Right lung (tissue), 5 donors: ENCODE measurements around the gene SP140. TPM values are rescaled to one million over a fixed set of nuclear protein-coding genes. Genes with fewer than 3 reads are reported as not detected.
"Not testable (repeated sequence)": the region's sequence is repeated elsewhere in the genome, so short reads cannot be mapped to it uniquely, and the experiment has no call there.

ENCODE experiments used
- DNase-seq, 2 donors: peaks; one replicate each; pipeline ENCODE4 v3.0.0-alpha.2; 2013
- polyA plus RNA-seq, 5 donors: library from polyadenylated mRNA; unstranded; fragments of 120-200 nt; gene quantifications; one replicate each; pipeline versions ENCODE4 v1.2.1 to v1.2.3, GENCODE V29; 2013; ENCODE audit warnings: inconsistent platforms in 1 of 5, low replicate concordance in 1 of 5; ENCODE audit not compliant: insufficient read length in 5 of 5, insufficient read depth in 1 of 5

Gene SP140
- polyA plus RNA-seq, 5 donors = 0.74 to 2.6 (median 1.1) TPM

DNA sequence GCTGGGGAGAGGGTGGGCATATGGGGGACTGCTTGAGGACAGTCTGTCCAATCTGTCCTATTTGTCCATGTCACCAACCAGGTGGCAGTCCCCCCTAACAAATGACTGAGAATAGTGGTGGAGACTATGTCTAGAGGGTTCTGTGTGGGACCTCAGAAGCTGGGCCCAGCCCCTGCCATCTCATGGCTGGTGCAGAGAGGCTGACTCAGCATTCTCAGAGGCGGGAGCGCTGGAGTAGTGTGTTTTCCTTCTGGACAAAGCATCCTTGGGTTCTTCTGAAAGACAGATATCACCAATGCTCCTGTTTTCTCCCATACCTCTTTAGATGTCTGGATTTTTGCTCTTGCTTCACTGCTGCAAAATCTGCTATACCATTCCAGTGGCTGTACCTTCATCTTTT lies 57.4 kb downstream of the SP140 start:
- DNase-seq = no peak

DNA sequence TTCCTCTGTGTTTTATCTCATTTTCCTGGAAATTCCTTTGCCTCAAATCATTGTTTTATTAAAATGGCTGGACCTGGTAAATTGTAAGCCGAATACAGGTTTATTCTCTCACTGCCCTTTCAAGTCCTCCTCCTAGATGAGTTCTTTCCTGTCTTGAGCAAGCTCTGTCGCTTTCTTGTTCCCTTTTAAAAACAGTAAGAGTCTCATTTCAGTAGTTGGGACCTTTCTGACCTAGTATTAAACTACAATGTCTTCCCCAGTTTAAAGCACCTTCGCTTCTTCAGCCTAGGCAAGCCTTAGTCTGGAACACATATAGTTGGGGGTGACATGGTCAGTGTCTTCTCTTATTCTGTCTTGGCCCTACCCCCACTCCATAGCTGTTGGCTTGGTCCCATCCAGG lies 60.5 kb downstream of the SP140 start:
- DNase-seq = no peak

DNA sequence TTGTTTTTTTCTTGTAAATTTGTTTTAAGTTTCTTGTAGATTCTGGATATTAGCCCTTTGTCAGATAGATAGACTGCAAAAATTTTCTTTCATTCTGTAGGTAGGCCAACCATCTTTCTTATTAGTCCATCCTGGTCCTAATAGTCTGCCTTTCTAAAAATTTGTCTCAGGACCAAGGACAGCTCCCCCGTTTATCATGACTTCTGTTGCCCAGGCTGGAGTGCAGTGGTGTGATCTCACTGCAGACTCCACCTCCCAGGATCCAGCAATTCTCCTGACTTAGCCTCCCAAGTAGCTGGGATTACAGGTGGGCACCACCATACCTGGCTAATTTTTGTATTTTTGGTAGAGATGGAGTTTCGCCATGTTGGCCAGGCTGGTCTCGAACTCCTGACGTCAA lies 63.8 kb downstream of the SP140 start:
- DNase-seq = peak; percentile 2 to 3

DNA sequence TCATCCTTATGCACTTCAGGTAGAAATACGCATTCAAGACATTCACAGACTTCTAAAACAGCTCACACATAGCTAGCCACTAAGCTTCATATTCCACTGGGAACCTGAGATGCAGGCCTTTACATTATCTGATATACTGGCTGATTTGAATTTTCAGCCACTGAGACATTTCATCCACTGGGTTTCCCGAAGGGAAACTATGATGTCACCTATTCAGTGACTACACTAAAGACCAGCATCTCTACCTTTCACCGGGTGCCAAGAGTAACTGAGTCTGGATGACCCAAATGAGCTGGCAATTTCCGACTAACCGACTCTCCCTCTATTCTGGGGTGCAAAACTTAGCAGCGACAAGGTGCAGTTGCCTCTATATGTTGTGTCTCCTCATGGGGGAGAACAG lies 69.7 kb downstream of the SP140 start:
- DNase-seq = no peak

DNA sequence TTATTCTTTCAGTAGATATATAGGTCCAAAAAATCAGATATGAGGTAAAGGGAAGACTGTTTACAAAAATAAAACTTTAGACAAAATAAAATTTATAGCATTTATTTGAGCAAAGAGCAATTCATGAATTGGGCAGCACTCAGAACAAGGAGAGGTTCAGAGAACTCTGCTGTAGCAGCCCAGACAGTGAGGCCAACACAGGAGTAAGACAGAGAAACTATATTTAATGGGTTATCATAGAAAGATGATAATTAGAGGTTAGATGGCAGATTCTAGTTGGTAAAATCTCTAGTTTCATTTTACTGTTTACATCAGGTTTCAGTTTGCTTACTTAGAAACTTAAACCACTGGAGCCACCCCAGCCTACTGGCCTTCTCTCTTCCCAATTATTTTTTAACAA lies 71.4 kb downstream of the SP140 start:
- DNase-seq = no peak

DNA sequence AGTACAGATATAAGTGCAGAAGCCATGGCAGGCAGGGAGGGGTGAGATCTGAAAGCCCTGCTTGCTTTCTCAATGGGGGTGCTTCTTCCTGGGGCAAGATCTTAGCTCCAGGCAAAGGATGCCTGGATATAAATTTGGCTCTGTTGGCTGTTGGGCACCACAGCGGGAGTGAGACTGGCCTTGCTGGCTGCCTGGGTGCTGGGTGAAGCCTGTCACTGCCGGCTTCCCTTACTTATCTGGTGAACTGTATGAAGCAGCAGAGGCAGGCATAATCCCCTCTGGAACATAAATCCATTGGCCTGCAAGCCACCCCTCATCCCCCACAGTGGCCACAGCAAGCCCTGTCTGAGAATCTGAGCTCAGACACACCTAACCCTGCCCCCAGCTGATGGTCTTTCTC lies 74.1 kb downstream of the SP140 start:
- no peak for DNase-seq

DNA sequence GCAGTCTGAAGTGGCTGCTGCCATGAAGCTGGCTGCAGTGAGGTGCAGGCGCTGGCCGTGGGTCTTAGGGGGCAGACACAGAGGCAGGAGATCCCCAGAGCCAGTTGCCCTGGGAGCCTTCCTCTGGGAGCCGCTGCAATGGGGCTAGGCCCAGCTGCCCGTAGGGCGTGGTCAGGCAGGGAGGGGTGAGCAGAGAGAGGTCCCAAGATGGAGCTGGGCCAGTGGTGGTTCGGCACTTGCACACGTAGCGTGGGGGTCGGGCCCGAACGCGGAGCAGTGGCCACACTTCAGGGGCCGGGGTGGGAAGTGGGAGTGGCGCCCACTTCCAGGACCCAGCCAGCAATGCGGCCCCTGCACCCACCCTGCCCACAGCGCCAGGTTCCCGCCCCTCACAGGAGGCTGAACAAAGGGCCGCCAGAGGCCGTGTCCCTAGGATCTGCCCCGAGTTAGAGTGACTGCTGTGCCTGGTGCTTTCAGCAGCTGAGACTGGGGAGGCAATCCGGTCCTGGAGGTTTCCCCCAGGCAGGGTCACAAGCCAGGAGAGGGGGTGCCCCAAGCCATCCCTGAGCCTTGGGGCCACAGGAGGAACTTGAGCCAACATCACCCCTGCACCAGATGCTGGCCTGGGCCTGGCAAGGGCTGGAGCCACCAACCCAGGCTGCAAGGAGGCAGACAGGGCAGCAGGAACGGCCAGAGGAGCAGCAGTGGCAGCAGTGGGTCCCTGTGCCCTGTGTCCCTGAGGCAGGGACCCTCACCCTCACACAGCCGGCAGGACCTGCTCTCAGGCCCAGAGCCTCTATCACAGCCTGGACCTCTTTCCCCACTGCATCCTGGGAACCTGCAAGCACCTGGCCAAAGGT lies 80.1 kb downstream of the SP140 start:
- DNase-seq = no peak

DNA sequence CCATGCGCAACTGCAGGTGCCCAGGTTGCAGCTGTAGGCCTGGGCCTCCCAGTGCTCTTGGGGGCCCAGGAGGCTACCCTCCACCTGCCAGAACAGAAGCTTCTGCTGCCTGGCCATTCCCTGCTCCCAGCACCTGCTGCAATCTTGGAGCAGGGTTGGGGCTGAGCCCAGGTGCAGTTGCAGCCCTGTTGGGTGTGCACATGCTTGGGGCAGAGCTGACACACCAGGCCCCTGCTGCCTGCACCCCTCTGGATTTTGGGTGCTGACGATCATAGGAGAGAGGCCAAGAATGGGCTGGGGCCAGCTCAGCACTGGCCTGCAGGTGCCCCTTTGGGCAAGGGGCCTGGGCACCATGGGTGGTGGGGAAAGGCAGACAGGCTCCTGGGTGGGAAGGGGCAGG lies 80.9 kb downstream of the SP140 start:
- no peak for DNase-seq

DNA sequence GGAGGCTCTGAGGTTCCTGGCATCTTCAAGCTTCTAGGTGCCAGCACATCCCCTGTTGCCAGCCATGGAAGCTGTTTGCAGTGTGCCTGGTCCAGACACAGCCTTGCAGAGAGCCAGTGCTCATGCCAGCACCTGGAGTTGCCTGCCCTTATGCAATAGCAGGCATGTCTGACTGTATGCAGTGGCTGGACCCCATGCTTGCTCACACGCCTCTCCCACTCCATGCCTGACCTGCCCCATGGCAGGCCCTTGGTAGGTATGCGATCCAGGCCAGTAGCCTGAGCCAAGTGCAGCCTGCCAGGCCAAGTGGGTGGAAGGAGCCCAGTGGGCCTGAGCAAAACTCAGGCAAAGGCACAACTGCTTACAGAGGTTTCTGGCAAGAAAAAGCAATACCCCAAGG lies 81.9 kb downstream of the SP140 start:
- DNase-seq = no peak

DNA sequence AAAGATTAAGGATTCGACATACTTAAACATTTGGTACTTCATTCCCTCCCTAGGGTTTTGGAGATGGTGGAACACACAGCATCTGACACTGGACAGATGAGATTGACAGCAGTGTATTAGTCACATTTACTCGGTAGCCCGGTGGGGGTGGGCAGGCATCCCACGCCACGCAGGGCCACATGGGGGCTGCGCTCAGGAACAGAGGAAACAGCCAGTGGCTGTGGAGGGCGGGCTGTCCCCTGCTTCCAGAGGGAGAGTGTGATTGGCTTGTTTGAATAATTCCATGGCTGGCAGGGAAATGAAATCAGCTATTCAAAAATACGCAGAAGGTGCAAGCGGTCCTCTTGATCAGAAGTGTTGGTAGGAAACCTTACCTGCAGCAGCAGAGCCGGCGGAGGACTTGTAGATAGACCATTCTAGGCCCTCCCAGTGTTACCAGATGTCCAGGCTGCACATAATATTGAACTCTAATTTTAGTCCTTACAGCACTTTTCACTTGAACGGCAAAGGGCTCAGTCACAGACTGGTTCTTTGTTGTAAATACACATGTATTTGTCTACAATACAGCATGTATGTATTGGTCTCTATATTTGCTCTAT lies 83.0 kb downstream of the SP140 start:
- DNase-seq = no peak

DNA sequence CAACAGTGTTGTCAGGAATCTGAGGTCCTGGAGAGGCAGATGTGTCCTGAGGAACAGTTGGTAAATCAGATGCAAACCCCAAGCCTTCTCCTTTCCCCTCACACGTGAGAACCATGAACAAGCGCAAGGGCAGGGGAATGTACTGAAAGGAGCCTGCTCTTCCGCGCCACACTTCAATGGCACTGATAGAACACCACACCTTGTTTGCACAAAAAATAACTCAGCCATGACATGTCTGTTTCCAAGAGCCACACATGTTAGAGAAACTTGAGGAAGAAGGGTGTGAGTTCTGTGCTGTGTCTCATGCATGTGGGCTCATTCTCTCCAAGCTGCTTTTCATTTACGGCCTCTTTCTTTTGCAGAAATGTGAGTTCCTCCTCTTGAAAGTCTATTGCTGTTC lies 85.3 kb downstream of the SP140 start:
- not testable (repeated sequence) for DNase-seq

DNA sequence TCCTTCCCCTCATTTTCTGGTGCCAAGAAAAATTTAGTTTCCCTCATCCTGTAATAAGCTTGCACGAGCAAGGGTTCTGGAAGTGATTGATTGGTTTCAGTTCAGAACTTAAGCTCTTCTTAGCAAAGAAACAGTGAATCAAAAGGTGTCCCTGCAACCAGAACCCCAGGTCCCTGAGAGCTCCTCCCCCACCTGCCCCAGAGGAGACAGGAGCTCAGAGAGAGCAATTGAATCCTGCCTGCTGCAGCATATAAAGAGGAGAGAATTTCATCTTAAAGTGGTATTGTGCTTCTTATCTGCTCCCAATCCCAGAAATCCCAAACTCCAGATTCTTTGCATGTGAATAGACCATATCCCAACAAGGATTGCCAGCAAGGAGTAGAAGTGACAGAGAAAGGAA lies 86.1 kb downstream of the SP140 start:
- not testable (repeated sequence) for DNase-seq

DNA sequence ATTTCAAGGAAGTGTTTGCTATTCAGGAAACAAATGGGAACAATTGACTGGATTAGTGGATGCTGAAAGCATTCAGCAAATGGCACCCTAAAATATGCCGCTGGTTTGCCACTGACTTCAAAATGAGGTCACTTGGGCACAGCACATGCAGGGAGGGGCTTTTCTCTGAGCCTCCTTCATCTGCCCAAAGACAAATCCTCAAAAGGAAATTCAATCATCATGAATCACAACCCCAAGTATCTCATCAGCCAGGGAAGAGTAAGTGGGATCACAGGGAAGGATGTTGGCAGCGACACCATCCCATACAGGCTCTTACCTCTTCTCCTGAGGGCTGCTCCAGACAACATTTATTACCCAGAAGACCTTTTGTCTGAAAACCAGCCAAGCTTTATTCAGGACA lies 87.1 kb downstream of the SP140 start:
- DNase-seq = no peak

DNA sequence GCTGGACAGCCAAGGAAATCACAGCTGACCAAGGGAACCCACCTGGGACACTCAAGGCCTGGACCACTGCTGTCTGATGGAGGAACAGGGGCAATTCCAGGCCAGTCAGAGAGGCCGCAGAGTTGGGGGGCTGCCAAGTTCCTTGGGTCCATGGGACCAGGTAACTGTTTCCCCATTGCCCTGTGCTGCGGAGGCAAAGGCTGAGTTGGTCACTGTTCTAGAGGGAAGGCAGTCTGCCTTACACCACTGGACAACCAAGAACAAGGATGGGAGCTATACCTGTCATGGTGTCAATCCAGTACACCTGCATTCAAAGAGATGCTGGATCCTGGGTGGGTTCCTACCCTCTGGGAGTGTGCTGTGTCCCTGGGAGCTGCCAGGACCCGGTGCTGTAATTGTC lies 91.8 kb downstream of the SP140 start:
- DNase-seq = no peak

DNA sequence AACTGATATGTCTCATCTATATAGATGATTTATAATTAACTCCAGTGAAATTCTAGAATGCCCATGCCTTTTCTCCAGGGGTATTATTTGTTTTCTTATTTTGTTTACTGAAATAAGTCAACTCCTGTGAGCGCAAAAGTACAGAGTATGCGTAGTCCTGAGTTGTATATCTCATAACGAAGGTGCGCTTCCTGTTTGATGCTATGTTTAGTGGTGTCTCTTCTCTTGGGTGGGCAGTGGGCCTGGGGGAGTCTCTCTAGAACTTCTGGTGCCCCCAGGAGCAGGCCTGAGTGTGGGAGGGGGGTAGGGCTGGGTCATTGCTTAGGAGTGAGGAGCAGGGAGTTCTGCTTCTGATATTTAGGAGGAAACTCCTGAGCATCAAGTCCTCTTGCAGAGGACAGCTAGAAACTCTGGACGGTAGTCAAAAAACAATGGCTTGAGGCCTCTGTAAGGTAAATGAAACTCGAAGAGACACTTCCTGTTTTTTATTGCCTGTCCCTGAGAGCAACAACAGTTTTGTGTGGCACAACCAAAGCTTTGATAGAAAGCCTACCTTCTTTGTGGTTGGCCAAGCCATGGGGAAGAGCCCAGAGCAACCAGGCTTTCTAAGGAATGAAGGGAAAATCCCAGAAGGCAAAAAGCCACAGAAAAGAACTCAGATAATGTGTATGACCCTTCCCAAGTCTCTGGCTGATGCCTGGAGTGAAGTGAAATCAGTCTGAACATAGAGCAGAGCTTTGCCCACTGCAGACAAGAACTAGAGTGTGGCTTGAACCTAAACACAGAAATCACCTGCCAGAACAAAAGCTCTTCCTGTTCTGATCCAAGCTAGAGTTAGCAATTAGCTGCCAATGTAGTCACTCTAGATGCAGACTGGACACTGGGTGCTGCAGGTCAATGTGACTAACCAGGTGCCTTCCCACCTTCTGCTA lies 92.9 kb downstream of the SP140 start:
- DNase-seq = no peak

DNA sequence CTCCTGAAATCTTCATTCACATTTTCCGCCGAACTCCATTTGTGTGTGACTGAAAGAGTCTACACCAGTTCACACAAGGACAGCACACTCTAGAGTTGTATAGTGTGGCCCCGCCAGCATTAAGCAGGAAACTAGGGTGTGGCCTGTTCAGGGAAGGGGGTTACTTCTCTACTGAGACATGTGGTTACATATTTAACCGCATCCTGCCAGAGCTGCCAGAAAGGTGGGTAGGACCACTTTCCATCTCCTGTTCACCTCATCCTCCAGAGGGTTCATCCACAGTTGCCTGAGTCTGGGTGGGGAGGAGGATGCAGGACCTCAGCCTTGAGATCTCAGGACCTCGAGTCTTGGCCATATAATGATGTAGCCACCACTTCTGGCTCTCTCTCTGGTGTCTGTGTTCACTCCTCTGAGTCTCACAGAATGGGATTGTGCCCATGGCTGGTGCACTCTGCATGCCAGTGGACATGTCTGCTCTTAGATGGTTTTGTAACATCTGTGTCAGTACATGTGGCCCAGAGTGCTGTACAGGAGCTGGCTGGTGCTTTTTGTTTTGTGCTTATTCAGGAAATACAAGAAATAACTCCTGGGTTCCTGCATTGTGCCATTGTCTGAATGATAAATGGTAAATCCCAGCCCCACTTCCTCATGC lies 93.8 kb downstream of the SP140 start:
- DNase-seq = no peak

DNA sequence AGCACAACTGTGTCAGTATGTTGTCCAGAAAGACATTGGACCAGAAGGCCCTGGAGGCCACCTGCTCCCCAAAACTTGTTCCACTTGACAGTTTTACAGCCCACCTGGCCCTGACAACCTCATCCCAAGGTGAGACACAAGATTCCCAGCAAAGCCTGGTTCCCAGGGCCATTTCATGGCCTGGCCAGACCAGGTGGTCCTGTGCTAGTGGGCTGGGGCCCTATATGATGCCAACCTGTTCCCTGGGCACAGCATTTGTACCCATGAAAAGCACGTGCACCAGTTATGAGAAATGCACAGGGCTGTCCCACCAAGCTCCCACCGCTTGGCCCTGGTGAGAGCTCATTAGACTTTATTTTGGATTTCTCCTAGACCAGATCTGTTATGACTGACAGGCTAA lies 95.5 kb downstream of the SP140 start:
- DNase-seq = no peak

DNA sequence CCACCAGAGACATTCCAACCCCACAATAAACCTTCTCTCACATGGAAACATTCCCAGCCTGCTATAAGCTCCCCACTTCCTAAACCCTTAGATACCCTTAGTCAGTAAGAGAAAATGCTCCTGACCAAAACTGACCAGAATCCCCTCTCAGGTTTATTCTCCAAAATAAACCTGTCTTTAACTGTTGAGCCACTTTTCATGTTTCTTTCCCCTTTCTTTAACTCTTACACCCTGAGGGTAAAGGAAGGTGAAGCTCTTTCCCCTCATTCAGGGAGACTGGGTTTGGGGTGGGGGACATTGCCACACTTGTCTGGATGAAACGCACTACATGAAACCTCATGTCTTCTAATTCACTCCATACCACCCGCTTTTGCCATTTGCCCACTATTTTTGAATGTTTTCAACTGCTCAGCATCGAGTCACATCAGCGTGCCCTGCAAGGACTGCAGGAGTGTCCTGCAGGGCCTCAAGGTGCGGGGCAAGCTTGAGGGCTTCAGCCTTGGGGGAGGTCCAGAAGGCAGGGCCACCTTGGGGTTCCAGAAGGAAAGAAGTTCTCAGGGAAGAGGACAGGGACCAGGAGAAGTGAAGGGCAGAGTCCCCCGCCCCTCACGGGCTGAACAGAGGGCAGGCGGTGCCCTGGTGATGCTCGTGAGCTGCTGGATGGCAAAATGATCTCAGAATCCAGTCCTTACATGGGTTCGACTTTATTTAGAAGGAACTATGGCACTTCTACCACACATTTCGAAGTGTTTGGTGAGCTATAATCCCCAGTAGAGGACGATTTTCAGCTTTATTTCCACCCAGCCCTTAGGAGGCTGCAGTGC lies 97.2 kb downstream of the SP140 start:
- no peak for DNase-seq

DNA sequence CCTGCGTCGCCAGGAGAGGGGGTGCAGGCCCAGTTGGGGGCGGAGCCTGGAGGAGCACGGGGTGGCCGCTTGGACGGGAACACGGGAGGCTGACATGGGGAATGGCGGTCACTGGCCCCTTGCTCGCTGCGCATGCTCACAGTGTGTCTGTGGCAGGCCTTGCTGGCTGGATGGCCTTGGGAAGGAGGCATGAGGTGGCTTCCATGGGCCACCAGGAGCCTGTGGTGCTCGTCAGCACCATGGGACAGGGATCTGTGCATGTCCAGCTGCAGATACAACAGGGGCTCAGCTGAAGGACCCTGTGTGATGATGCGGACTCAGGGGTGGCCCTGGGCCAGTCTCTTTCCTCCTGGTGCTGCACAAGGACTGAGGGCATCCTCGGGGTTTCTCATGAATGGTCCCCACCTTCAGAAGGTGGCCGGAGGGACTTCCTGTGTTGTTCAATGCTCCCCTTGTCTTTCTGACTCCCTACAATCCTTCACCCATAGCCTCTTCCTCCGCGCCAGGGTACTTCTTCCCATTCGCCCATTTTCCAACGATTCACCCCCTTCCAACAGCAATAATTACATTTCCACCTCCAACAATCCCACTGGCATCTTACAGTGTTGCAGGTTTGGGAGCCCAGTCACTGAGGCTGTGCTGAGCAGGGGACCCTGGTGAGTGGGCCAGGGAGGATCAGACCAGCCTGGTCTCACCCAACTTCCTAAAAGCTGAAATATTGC lies 98.0 kb downstream of the SP140 start:
- no peak for DNase-seq

DNA sequence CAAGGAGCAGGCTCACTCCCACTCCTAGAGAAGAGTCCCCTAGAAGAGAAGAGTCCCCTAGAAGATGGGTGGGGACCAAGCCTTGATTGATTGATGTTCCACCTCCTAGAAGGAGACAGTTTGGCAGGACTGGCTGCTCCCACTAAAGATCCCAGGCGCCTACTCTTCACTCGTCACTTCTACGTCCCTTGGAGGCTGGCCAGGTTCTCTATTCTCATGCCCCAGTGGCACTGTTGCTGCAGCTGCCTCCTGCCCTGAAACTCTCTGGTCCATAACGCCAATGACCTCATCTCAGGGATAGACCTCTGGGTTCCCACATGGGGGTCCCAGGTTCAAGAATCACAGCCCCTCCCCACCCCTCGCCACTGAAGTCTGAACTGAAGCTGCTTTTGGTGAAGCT lies 99.0 kb downstream of the SP140 start:
- DNase-seq = no peak
